Measurements from ENCODE around the gene SAMD4A.

- no peak for TF ChIP-seq CTCF (IDR thresholded peaks at IDR 0.05)
- no peak for TF ChIP-seq POLR2A (IDR thresholded peaks at IDR 0.05)
Measured at GRCh38 chr14:54660604-54661111, 93.7 kb downstream of the SAMD4A start.
